ENCODE results near the gene MAGI3. TPM values are rescaled to one million over a fixed set of nuclear protein-coding genes. Genes with fewer than 3 reads are reported as not detected.
"Not testable (repeated sequence)": the region's sequence is repeated elsewhere in the genome, so short reads cannot be mapped to it uniquely, and the experiment has no call there.

The MAGI3 gene
- polyA plus RNA-seq, 2 donors, result 7.8 to 11.7 TPM

- 92 to 94% methylated on average over 2 of the region's 2 CpGs for WGBS, 2 donors
- no peak overlapping the region for H3K4me3 ChIP-seq (ENCODE audit: low read depth in 1 of 2, low read length in 2 of 2)
- H3K27me3 ChIP-seq (ENCODE audit: control insufficient read depth in 1 of 2, insufficient read depth in 2 of 2, low read length in 2 of 2), result no peaks in the 10 kb centered on the region
- H3K27ac ChIP-seq (ENCODE audit: low read depth in 2 of 2, low read length in 1 of 2), result no peak overlapping the region
- H3K4me1 ChIP-seq (ENCODE audit: control insufficient read depth in 2 of 2, insufficient read depth in 2 of 2, low read length in 1 of 2), result no peaks in the 10 kb centered on the region
- no peaks in the 10 kb centered on the region for H3K36me3 ChIP-seq (ENCODE audit: control insufficient read depth in 2 of 2, insufficient read depth in 2 of 2, low read length in 1 of 2)
- H3K9me3 ChIP-seq (ENCODE audit: control insufficient read depth in 2 of 2, insufficient read depth in 1 of 2, low read depth in 1 of 2, low read length in 1 of 2), result no peaks in the 10 kb centered on the region
Observed at GRCh38 chr1:113396102-113396501, 5.8 kb downstream of the MAGI3 start.

GRCh38 chr1:113396585-113396984 is 6.3 kb downstream of the MAGI3 start:
- no peak overlapping the region for H3K4me3 ChIP-seq (ENCODE audit: low read depth in 1 of 2, low read length in 2 of 2)
- no peaks in the 10 kb centered on the region for H3K4me1 ChIP-seq (ENCODE audit: control insufficient read depth in 2 of 2, insufficient read depth in 2 of 2, low read length in 1 of 2)
- H3K27ac ChIP-seq (ENCODE audit: low read depth in 2 of 2, low read length in 1 of 2), result no peak overlapping the region
- 52 to 67% methylated on average over 3 of the region's 3 CpGs for whole genome bisulfite sequencing, 2 donors
- H3K9me3 ChIP-seq (ENCODE audit: control insufficient read depth in 2 of 2, insufficient read depth in 1 of 2, low read depth in 1 of 2, low read length in 1 of 2), result no peaks in the 10 kb centered on the region
- H3K27me3 ChIP-seq (ENCODE audit: control insufficient read depth in 1 of 2, insufficient read depth in 2 of 2, low read length in 2 of 2), result no peaks in the 10 kb centered on the region
- no peaks in the 10 kb centered on the region for H3K36me3 ChIP-seq (ENCODE audit: control insufficient read depth in 2 of 2, insufficient read depth in 2 of 2, low read length in 1 of 2)

GRCh38 chr1:113399062-113399583 is 8.8 kb downstream of the MAGI3 start:
- no peak overlapping the region for H3K4me3 ChIP-seq (ENCODE audit: low read depth in 1 of 2, low read length in 2 of 2)
- H3K36me3 ChIP-seq (ENCODE audit: control insufficient read depth in 2 of 2, insufficient read depth in 2 of 2, low read length in 1 of 2), result peaks cover 0 to 2% of the 10 kb centered on the region in 2 donors
- WGBS, 2 donors, result 74 to 77% methylated on average over 5 of the region's 5 CpGs
- H3K27ac ChIP-seq (ENCODE audit: low read depth in 2 of 2, low read length in 1 of 2), result no peak overlapping the region
- no peaks in the 10 kb centered on the region for H3K27me3 ChIP-seq (ENCODE audit: control insufficient read depth in 1 of 2, insufficient read depth in 2 of 2, low read length in 2 of 2)
- no peaks in the 10 kb centered on the region for H3K9me3 ChIP-seq (ENCODE audit: control insufficient read depth in 2 of 2, insufficient read depth in 1 of 2, low read depth in 1 of 2, low read length in 1 of 2)
- peaks cover 0 to 3% of the 10 kb centered on the region in 2 donors for H3K4me1 ChIP-seq (ENCODE audit: control insufficient read depth in 2 of 2, insufficient read depth in 2 of 2, low read length in 1 of 2)

GRCh38 chr1:113401067-113401466 is 10.8 kb downstream of the MAGI3 start:
- H3K27ac ChIP-seq (ENCODE audit: low read depth in 2 of 2, low read length in 1 of 2), result no peak overlapping the region
- H3K9me3 ChIP-seq (ENCODE audit: control insufficient read depth in 2 of 2, insufficient read depth in 1 of 2, low read depth in 1 of 2, low read length in 1 of 2), result no peaks in the 10 kb centered on the region
- peaks cover 0 to 3% of the 10 kb centered on the region in 2 donors for H3K4me1 ChIP-seq (ENCODE audit: control insufficient read depth in 2 of 2, insufficient read depth in 2 of 2, low read length in 1 of 2)
- peaks cover 0 to 2% of the 10 kb centered on the region in 2 donors for H3K36me3 ChIP-seq (ENCODE audit: control insufficient read depth in 2 of 2, insufficient read depth in 2 of 2, low read length in 1 of 2)
- 33 to 41% methylated on average over 4 of the region's 4 CpGs for WGBS, 2 donors
- no peak overlapping the region for H3K4me3 ChIP-seq (ENCODE audit: low read depth in 1 of 2, low read length in 2 of 2)
- H3K27me3 ChIP-seq (ENCODE audit: control insufficient read depth in 1 of 2, insufficient read depth in 2 of 2, low read length in 2 of 2), result no peaks in the 10 kb centered on the region

- WGBS, 2 donors, result 82 to 92% methylated on average over 3 of the region's 3 CpGs
- H3K27me3 ChIP-seq (ENCODE audit: control insufficient read depth in 1 of 2, insufficient read depth in 2 of 2, low read length in 2 of 2), result no peaks in the 10 kb centered on the region
Observed at GRCh38 chr1:113401728-113402127, 11.4 kb downstream of the MAGI3 start.

GRCh38 chr1:113403065-113403464 is 12.8 kb downstream of the MAGI3 start:
- Histone ChIP-seq H3K27me3 (ENCODE audit: control insufficient read depth in 1 of 2, insufficient read depth in 2 of 2, low read length in 2 of 2) (no peaks in the 10 kb centered on the region), H3K36me3 (ENCODE audit: control insufficient read depth in 2 of 2, insufficient read depth in 2 of 2, low read length in 1 of 2) (peaks cover 0 to 2% of the 10 kb centered on the region in 2 donors), H3K4me1 (ENCODE audit: control insufficient read depth in 2 of 2, insufficient read depth in 2 of 2, low read length in 1 of 2) (peaks cover 0 to 3% of the 10 kb centered on the region in 2 donors), H3K9me3 (ENCODE audit: control insufficient read depth in 2 of 2, insufficient read depth in 1 of 2, low read depth in 1 of 2, low read length in 1 of 2) (no peaks in the 10 kb centered on the region), H3K27ac (ENCODE audit: low read depth in 2 of 2, low read length in 1 of 2) (no peak overlapping the region), H3K4me3 (ENCODE audit: low read depth in 1 of 2, low read length in 2 of 2) (no peak overlapping the region)
- 64 to 90% methylated on average over 1 of the region's 1 CpG for WGBS, 2 donors

More at GRCh38 chr1:113401728-113402127, 11.4 kb downstream of the MAGI3 start:
- Histone ChIP-seq H3K4me1 (ENCODE audit: control insufficient read depth in 2 of 2, insufficient read depth in 2 of 2, low read length in 1 of 2) (peaks cover 0 to 3% of the 10 kb centered on the region in 2 donors), H3K4me3 (ENCODE audit: low read depth in 1 of 2, low read length in 2 of 2) (no peak overlapping the region), H3K27ac (ENCODE audit: low read depth in 2 of 2, low read length in 1 of 2) (no peak overlapping the region), H3K9me3 (ENCODE audit: control insufficient read depth in 2 of 2, insufficient read depth in 1 of 2, low read depth in 1 of 2, low read length in 1 of 2) (no peaks in the 10 kb centered on the region), H3K36me3 (ENCODE audit: control insufficient read depth in 2 of 2, insufficient read depth in 2 of 2, low read length in 1 of 2) (peaks cover 0 to 2% of the 10 kb centered on the region in 2 donors)

- Histone ChIP-seq H3K27ac (ENCODE audit: low read depth in 2 of 2, low read length in 1 of 2) (no peak overlapping the region), H3K4me3 (ENCODE audit: low read depth in 1 of 2, low read length in 2 of 2) (no peak overlapping the region), H3K27me3 (ENCODE audit: control insufficient read depth in 1 of 2, insufficient read depth in 2 of 2, low read length in 2 of 2) (no peaks in the 10 kb centered on the region), H3K4me1 (ENCODE audit: control insufficient read depth in 2 of 2, insufficient read depth in 2 of 2, low read length in 1 of 2) (peaks cover 0 to 3% of the 10 kb centered on the region in 2 donors), H3K9me3 (ENCODE audit: control insufficient read depth in 2 of 2, insufficient read depth in 1 of 2, low read depth in 1 of 2, low read length in 1 of 2) (no peaks in the 10 kb centered on the region), H3K36me3 (ENCODE audit: control insufficient read depth in 2 of 2, insufficient read depth in 2 of 2, low read length in 1 of 2) (peaks cover 0 to 2% of the 10 kb centered on the region in 2 donors)
- WGBS, 2 donors, result 78 to 85% methylated on average over 2 of the region's 2 CpGs
Observed at GRCh38 chr1:113405573-113405972, 15.3 kb downstream of the MAGI3 start.

- 87 to 93% methylated on average over 4 of the region's 4 CpGs for WGBS, 2 donors
- H3K27me3 ChIP-seq (ENCODE audit: control insufficient read depth in 1 of 2, insufficient read depth in 2 of 2, low read length in 2 of 2); H3K27ac ChIP-seq (ENCODE audit: low read depth in 2 of 2, low read length in 1 of 2); H3K9me3 ChIP-seq (ENCODE audit: control insufficient read depth in 2 of 2, insufficient read depth in 1 of 2, low read depth in 1 of 2, low read length in 1 of 2); H3K36me3 ChIP-seq (ENCODE audit: control insufficient read depth in 2 of 2, insufficient read depth in 2 of 2, low read length in 1 of 2); H3K4me3 ChIP-seq (ENCODE audit: low read depth in 1 of 2, low read length in 2 of 2); H3K4me1 ChIP-seq (ENCODE audit: control insufficient read depth in 2 of 2, insufficient read depth in 2 of 2, low read length in 1 of 2): not testable (repeated sequence)
Observed at GRCh38 chr1:113406149-113406548, 15.8 kb downstream of the MAGI3 start.

- H3K27ac ChIP-seq (ENCODE audit: low read depth in 2 of 2, low read length in 1 of 2), result no peak overlapping the region
- no peaks in the 10 kb centered on the region for H3K9me3 ChIP-seq (ENCODE audit: control insufficient read depth in 2 of 2, insufficient read depth in 1 of 2, low read depth in 1 of 2, low read length in 1 of 2)
- no peaks in the 10 kb centered on the region for H3K27me3 ChIP-seq (ENCODE audit: control insufficient read depth in 1 of 2, insufficient read depth in 2 of 2, low read length in 2 of 2)
- no peak overlapping the region for H3K4me3 ChIP-seq (ENCODE audit: low read depth in 1 of 2, low read length in 2 of 2)
- no peaks in the 10 kb centered on the region for H3K36me3 ChIP-seq (ENCODE audit: control insufficient read depth in 2 of 2, insufficient read depth in 2 of 2, low read length in 1 of 2)
- no peaks in the 10 kb centered on the region for H3K4me1 ChIP-seq (ENCODE audit: control insufficient read depth in 2 of 2, insufficient read depth in 2 of 2, low read length in 1 of 2)
Observed at GRCh38 chr1:113409363-113409762, 19.0 kb downstream of the MAGI3 start.

GRCh38 chr1:113412020-113412419 is 21.7 kb downstream of the MAGI3 start:
- not testable (repeated sequence) for H3K27ac ChIP-seq (ENCODE audit: low read depth in 2 of 2, low read length in 1 of 2); H3K27me3 ChIP-seq (ENCODE audit: control insufficient read depth in 1 of 2, insufficient read depth in 2 of 2, low read length in 2 of 2); H3K9me3 ChIP-seq (ENCODE audit: control insufficient read depth in 2 of 2, insufficient read depth in 1 of 2, low read depth in 1 of 2, low read length in 1 of 2); H3K4me1 ChIP-seq (ENCODE audit: control insufficient read depth in 2 of 2, insufficient read depth in 2 of 2, low read length in 1 of 2); H3K36me3 ChIP-seq (ENCODE audit: control insufficient read depth in 2 of 2, insufficient read depth in 2 of 2, low read length in 1 of 2); H3K4me3 ChIP-seq (ENCODE audit: low read depth in 1 of 2, low read length in 2 of 2)
- WGBS, 2 donors, result 96 to 98% methylated on average over 4 of the region's 4 CpGs
